ENCODE results near the gene MPZL1.

The MPZL1 gene

GRCh38 chr1:167755654-167756053 is 33.9 kb downstream of the MPZL1 start:
- Histone ChIP-seq H3K4me3 (no peak overlapping the region), H3K27ac (no peak overlapping the region), H3K9me3 (ENCODE audit: low read depth, low read length) (no peaks in the 10 kb centered on the region), H3K9ac (ENCODE audit: insufficient read length) (no peak overlapping the region), H3K36me3 (ENCODE audit: insufficient read depth, low read length) (no peaks in the 10 kb centered on the region)
- DNase-seq (ENCODE audit: low read depth, low spot score) = no peak
- TF ChIP-seq FOXP2 (optimal IDR thresholded peaks at IDR 0.05; ENCODE audit: control extremely low read depth, extremely low read length, insufficient read depth) = no peak
- no peak for TF ChIP-seq POLR2AphosphoS5 (IDR thresholded peaks at IDR 0.05; ENCODE audit: borderline replicate concordance, low read depth, low read length)
- TF ChIP-seq EZH2 (IDR thresholded peaks at IDR 0.05) = no peak

DNA sequence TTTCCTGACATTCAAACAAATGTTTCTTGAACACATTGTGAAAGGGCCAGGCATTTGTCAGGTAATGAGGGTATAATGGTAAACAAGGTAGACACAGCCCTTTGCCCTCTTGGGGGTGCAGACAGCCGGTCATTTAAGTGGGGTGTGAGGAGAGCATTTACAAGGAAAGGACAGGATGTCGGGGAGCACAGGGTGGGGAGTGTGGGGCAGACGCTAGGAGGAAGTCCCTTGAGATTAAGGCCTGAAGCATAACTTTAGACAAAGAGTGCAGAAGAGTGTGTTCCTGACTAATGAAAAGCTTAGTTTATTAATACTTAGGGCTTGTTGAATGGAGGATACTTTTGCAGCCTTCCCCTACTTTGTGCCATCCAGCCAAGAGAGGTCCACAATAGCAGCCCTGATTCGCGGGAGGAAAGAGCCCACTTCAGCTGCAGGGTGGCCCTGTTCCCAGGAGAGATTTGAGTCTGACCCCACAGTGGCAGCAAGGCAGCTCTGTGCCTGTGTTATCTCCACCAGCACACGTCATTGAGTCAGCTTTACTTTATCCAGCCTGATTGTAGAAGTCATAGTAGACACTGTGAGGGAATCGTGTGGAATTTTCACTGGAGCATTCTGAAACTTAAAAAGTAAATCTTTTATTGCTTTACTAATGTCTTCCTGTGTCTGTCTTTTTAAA is 35.1 kb downstream of the MPZL1 start:
- Histone ChIP-seq H3K9ac (ENCODE audit: insufficient read length) (no peak overlapping the region), H3K36me3 (ENCODE audit: insufficient read depth, low read length) (no peaks in the 10 kb centered on the region), H3K9me3 (ENCODE audit: low read depth, low read length) (no peaks in the 10 kb centered on the region), H3K27ac (no peak overlapping the region), H3K4me3 (no peak overlapping the region)
- DNase-seq (ENCODE audit: low read depth, low spot score) = no peak
- TF ChIP-seq POLR2AphosphoS5 (IDR thresholded peaks at IDR 0.05; ENCODE audit: borderline replicate concordance, low read depth, low read length) = no peak
- no peak for TF ChIP-seq EZH2 (IDR thresholded peaks at IDR 0.05)
- TF ChIP-seq FOXP2 (optimal IDR thresholded peaks at IDR 0.05; ENCODE audit: control extremely low read depth, extremely low read length, insufficient read depth) = no peak

DNA sequence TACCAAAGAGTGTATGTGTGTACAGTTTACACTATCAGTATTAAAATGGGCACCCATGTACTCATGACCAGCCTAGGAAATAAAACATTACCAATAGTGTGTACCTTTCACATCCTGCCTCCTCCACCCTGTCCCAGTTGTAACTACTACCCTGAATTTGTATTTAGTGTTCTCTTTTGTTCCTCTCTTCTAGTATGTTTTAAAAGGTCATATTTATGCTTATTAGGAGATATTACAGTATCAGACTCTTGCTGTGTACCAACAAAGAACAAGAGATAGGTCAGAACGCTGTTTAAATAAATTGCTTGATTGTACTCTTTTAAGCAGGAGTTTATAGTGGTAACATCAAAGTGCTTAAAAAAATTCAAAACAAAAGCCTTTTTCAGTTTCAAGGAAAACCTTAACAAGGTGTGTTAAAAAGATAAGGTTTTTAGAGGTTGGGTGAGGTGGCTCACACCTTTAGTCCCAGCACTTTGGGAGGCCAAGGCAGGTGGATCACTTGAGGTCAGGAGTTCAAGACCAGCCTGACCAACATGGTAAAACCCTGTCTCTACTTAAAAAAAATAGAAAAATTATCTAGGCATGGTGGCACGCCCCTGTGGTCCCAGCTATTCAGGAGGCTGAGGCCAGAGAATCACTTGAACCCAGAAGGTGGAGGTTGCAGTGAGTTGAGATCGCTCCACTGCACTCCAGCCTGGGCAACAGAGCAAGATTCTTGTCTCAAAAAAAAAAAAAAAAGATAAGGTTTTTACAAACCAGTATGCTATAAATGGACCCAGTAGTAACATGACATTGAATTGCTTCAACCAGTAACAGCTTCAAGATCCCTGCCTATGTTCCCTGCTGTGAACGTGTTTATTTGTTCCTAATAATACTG is 35.9 kb downstream of the MPZL1 start:
- H3K36me3 ChIP-seq (ENCODE audit: insufficient read depth, low read length) = no peaks in the 10 kb centered on the region
- no peak overlapping the region for H3K9ac ChIP-seq (ENCODE audit: insufficient read length)
- no peaks in the 10 kb centered on the region for H3K9me3 ChIP-seq (ENCODE audit: low read depth, low read length)
- no peak for DNase-seq (ENCODE audit: low read depth, low spot score)
- H3K4me3 ChIP-seq = no peak overlapping the region
- H3K27ac ChIP-seq = no peak overlapping the region
- TF ChIP-seq FOXP2 (optimal IDR thresholded peaks at IDR 0.05; ENCODE audit: control extremely low read depth, extremely low read length, insufficient read depth) (no peak), EZH2 (IDR thresholded peaks at IDR 0.05) (no peak), POLR2AphosphoS5 (IDR thresholded peaks at IDR 0.05; ENCODE audit: borderline replicate concordance, low read depth, low read length) (no peak)

DNA sequence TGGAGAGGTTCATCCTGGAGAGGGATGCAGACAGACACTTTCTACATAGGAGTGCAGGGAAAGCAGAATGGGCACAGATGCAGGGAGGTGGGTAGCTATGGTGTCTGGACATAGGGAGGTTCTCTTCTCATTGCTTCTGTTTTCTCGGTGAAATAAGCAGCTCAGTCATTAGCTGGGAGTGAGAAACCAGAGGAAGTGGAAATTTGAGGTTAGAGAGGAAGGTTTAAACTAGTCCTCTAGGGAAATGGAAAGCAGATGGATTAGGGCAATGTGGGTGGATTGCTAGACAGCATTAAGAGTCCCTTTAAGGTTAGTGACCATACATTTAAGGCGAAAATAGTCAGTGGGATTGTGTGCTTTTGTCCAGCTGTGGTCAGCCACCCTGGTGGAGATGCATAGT is 39.6 kb downstream of the MPZL1 start:
- TF ChIP-seq EZH2 (IDR thresholded peaks at IDR 0.05) (no peak), FOXP2 (optimal IDR thresholded peaks at IDR 0.05; ENCODE audit: control extremely low read depth, extremely low read length, insufficient read depth) (no peak), POLR2AphosphoS5 (IDR thresholded peaks at IDR 0.05; ENCODE audit: borderline replicate concordance, low read depth, low read length) (no peak)
- Histone ChIP-seq H3K4me3 (no peak overlapping the region), H3K9me3 (ENCODE audit: low read depth, low read length) (no peaks in the 10 kb centered on the region), H3K9ac (ENCODE audit: insufficient read length) (no peak overlapping the region), H3K27ac (no peak overlapping the region), H3K36me3 (ENCODE audit: insufficient read depth, low read length) (no peaks in the 10 kb centered on the region)
- DNase-seq (ENCODE audit: low read depth, low spot score) = no peak

DNA sequence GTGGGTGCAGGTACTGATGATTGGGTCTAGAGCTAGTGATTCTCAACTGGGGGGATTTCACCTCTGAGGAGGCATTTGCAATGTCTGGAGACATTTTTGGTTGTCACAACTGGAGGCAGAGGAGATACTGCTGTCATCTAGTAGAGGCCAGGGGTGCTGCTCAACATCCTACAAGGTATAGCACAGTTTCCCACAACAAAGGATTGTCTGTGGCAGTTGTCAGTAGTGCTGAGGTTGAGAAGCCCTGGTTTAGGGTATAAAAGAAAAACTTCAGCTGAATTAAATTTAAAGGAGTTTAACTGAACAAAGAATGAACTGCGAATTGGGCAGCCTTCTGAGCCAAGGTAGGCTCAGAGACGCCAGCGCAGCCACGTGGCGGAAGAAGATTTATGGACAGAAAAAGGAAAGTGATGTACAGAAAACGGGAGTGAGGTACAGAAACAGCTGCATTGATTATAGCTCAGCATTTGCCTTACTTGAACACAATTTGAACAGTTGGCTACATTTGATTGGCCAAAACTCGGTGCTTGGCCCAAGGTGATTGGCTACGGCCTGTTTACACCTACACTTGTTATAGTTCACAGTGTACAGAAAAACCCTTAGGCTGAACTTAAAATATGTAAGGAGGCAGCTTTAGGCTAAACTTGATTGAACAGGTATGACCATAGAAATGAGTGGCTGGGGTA is 40.4 kb downstream of the MPZL1 start:
- Histone ChIP-seq H3K9me3 (ENCODE audit: low read depth, low read length) (no peaks in the 10 kb centered on the region), H3K4me3 (no peak overlapping the region), H3K36me3 (ENCODE audit: insufficient read depth, low read length) (no peaks in the 10 kb centered on the region), H3K27ac (no peak overlapping the region), H3K9ac (ENCODE audit: insufficient read length) (no peak overlapping the region)
- TF ChIP-seq EZH2 (IDR thresholded peaks at IDR 0.05) = no peak
- TF ChIP-seq FOXP2 (optimal IDR thresholded peaks at IDR 0.05; ENCODE audit: control extremely low read depth, extremely low read length, insufficient read depth) = no peak
- TF ChIP-seq POLR2AphosphoS5 (IDR thresholded peaks at IDR 0.05; ENCODE audit: borderline replicate concordance, low read depth, low read length) = no peak
- DNase-seq (ENCODE audit: low read depth, low spot score) = no peak

DNA sequence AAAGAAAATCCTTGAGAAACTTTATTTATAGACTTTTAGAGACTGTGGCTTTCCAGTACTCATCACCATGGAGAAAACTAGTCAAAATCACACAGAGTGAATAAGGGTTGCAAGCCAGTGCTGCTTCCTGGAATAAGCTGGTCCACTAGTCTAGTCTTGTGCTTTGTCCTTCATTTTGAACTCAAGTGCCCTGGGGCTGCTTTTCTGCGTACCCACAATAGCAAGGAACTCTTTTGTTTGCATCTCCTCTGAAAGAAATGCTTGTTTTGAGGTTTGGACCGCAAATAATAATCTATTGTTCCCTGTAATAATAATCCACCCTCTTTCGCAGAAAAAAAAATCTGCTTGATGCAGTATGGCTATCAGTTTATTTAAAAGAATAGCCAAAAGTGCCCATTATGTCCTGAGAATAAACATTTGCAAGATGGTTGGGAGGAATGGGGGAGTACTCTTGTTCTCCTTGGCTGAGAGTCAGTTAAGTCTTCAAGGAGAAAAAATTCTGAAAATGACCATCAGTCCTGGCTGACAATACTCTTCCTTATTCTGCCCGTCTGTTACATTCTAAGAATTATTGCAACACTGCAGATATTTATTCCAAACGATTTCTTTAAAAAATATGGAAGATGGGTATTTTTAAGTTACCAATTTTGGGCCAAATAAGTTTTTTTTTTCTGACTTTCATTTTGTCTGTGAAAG is 41.9 kb downstream of the MPZL1 start:
- Histone ChIP-seq H3K9ac (ENCODE audit: insufficient read length) (no peak overlapping the region), H3K9me3 (ENCODE audit: low read depth, low read length) (no peaks in the 10 kb centered on the region), H3K4me3 (no peak overlapping the region), H3K27ac (no peak overlapping the region), H3K36me3 (ENCODE audit: insufficient read depth, low read length) (peaks cover 4% of the 10 kb centered on the region; the same call in 1 of the 2 replicates)
- DNase-seq (ENCODE audit: low read depth, low spot score) = no peak
- TF ChIP-seq EZH2 (IDR thresholded peaks at IDR 0.05) = no peak
- TF ChIP-seq POLR2AphosphoS5 (IDR thresholded peaks at IDR 0.05; ENCODE audit: borderline replicate concordance, low read depth, low read length) = no peak
- no peak for TF ChIP-seq FOXP2 (optimal IDR thresholded peaks at IDR 0.05; ENCODE audit: control extremely low read depth, extremely low read length, insufficient read depth)

DNA sequence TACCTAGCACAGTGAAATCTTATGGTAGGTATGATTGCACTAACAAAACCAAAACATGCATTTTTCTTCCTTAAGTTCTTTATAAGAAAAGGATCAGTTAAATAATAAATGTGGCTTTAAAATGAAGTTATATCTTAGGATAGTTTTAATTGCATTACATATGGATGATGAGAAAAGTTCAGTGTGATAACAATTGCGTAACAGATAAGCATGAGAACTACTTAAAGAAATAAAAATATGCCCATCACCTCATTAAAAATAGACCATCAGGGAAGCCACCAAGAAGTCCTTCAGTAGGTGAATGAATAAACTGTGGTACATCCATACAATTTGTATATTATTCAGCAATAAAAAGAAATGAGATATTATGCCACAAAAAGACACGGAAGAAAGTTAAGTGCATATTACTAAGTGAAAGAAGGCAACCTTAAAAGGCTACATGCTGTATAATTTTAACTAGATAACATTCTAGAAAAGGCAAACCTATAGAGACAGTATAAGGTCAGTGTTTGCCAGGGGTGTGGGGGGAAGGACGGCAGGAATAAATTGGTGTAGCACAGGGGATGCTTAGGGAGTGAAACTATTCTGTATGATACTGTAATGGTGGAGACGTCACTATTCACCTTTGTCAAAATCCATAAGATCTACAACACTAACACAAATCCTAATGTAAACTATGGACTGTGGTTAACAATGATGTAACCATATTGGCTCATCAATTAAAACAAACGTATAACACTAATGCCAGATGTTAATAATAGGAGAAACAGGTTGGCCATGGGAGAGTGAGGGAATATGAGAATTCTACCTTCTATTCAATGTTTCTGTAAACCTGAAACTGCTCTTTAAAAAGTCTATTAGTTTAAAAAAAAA is 42.9 kb downstream of the MPZL1 start:
- H3K27ac ChIP-seq = no peak overlapping the region
- DNase-seq (ENCODE audit: low read depth, low spot score) = no peak
- TF ChIP-seq POLR2AphosphoS5 (IDR thresholded peaks at IDR 0.05; ENCODE audit: borderline replicate concordance, low read depth, low read length) = no peak
- TF ChIP-seq FOXP2 (optimal IDR thresholded peaks at IDR 0.05; ENCODE audit: control extremely low read depth, extremely low read length, insufficient read depth) = no peak
- no peak for TF ChIP-seq EZH2 (IDR thresholded peaks at IDR 0.05)
- no peak overlapping the region for H3K4me3 ChIP-seq
- no peak overlapping the region for H3K9ac ChIP-seq (ENCODE audit: insufficient read length)
- H3K36me3 ChIP-seq (ENCODE audit: insufficient read depth, low read length) = peaks cover 7% of the 10 kb centered on the region; the same call in 1 of the 2 replicates
- H3K9me3 ChIP-seq (ENCODE audit: low read depth, low read length) = no peaks in the 10 kb centered on the region
